HCT116 (cell line): ENCODE measurements around the gene SNRPD2. TPM values are rescaled to one million over a fixed set of nuclear protein-coding genes. Genes with fewer than 3 reads are reported as not detected.

ENCODE experiments used
- ATAC-seq: fragments of 200-7000 bp; cut with Tn5 transposase; 2 replicates; pipeline ENCODE4 v1.9.1; 2020; ENCODE audit warnings: mild to moderate bottlenecking, moderate library complexity
- BruUV-seq: library from RNA; stranded (reverse); fragments of 400-500 nt; replicated peaks from 2 replicates; lab custom pipeline; 2021; lab: Mats Ljungman, UMichigan
- CTCF ChIA-PET: fragments of 300-600 bp; sonication (Branson Sonifier 250); formaldehyde crosslinking; loops from one replicate; lab custom pipeline; 2021; ENCODE audit warnings: antibody characterized with exemption; lab: Charles Lee
- POLR2A ChIA-PET: fragments of 300-600, 350-600 bp; sonication (Branson Sonifier 250); formaldehyde crosslinking; loops from one replicate; lab custom pipeline; 2021; ENCODE audit warnings: antibody characterized with exemption; lab: Charles Lee
- RAD21 ChIA-PET, 2 experiments: fragments of 300-600 bp; sonication (Branson Sonifier 250); formaldehyde crosslinking; loops; one replicate each; lab custom pipeline; 2023; ENCODE audit warnings: low total read pairs in 2 of 2; ENCODE audit not compliant: uncharacterized antibody in 2 of 2, unreplicated experiment in 2 of 2, low non-redundant PET in 1 of 2; lab: Charles Lee
- DNase-seq: peaks from one replicate; pipeline ENCODE4 v3.0.0-alpha.2; 2010; ENCODE audit warnings: low read depth, low spot score
- H2AFZ ChIP-seq: fragments of 200-600 bp; shearing (Covaris generic), sonication (generic); 2 replicates; pipeline ENCODE4 v1.6.1; 2017; ENCODE audit warnings: low read depth, mixed run types, mixed read lengths, antibody characterized with exemption, low read length; ENCODE audit not compliant: poor library complexity, severe bottlenecking
- H3K27ac ChIP-seq: 2 replicates; pipeline ENCODE4 v1.5.1; 2012; ENCODE audit warnings: low read depth, low read length
- H3K27me3 ChIP-seq: fragments of 200-600 bp; sonication (generic); 2 replicates; pipeline ENCODE4 v1.6.1; 2016; ENCODE audit warnings: mixed run types, low read length, mixed read lengths; ENCODE audit not compliant: insufficient read depth
- H3K36me3 ChIP-seq, 2 experiments: fragments of 200-500 bp in 1 of 2; fragments of 200-600 bp in 1 of 2; sonication (Bioruptor generic) in 1 of 2; sonication (generic) in 1 of 2; 2 replicates each; pipeline versions ENCODE4 v1.5.1 to v1.6.1; 2014 to 2016; ENCODE audit warnings: low read length in 2 of 2, inconsistent platforms in 1 of 2, mixed read lengths in 1 of 2, mixed run types in 1 of 2; ENCODE audit not compliant: insufficient read depth in 2 of 2, control insufficient read depth in 1 of 2
- H3K4me1 ChIP-seq, 2 experiments: fragments of 200-600 bp in 1 of 2; sonication (generic) in 1 of 2; 2 replicates each; pipeline versions ENCODE4 v1.5.1 to v1.6.1; 2012 to 2017; ENCODE audit warnings: low read length in 2 of 2, inconsistent platforms in 1 of 2, mild to moderate bottlenecking in 1 of 2, mixed read lengths in 1 of 2, mixed run types in 1 of 2, moderate library complexity in 1 of 2; ENCODE audit not compliant: insufficient read depth in 2 of 2, control insufficient read depth in 1 of 2
- H3K4me2 ChIP-seq: fragments of 200-600 bp; sonication (generic); 2 replicates; pipeline ENCODE4 v1.6.1; 2017; ENCODE audit warnings: mixed run types, low read length, mixed read lengths
- H3K4me3 ChIP-seq, 2 experiments: fragments of 200-600 bp in 1 of 2; sonication (generic) in 1 of 2; replicated peaks in 1 of 2; 2 replicates each; pipeline ENCODE4 v1.5.1; 2011 to 2016; ENCODE audit warnings: low read length in 2 of 2, control low read depth in 1 of 2, low read depth in 1 of 2, mild to moderate bottlenecking in 1 of 2, mixed read lengths in 1 of 2, mixed run types in 1 of 2
- H3K79me2 ChIP-seq: fragments of 200-600 bp; sonication (generic); 2 replicates; pipeline ENCODE4 v1.6.1; 2017; ENCODE audit warnings: mild to moderate bottlenecking, mixed run types, low read length, moderate library complexity, mixed read lengths; ENCODE audit not compliant: insufficient read depth
- H3K9ac ChIP-seq: fragments of 200-600 bp; sonication (generic); 2 replicates; pipeline ENCODE4 v1.6.1; 2016; ENCODE audit warnings: low read length, mixed read lengths
- H3K9me2 ChIP-seq: fragments of 200-600 bp; sonication (generic), shearing (Covaris generic); 2 replicates; pipeline ENCODE4 v1.6.1; 2017; ENCODE audit warnings: mixed run types, mild to moderate bottlenecking, moderate library complexity; ENCODE audit not compliant: insufficient read depth
- H3K9me3 ChIP-seq, 2 experiments: fragments of 200-500 bp in 1 of 2; fragments of 200-600 bp in 1 of 2; sonication (Bioruptor generic) in 1 of 2; sonication (generic) in 1 of 2; 2 replicates each; pipeline ENCODE4 v1.6.1; 2014 to 2017; ENCODE audit warnings: low read length in 2 of 2, mixed read lengths in 2 of 2, inconsistent platforms in 1 of 2, low read depth in 1 of 2, mild to moderate bottlenecking in 1 of 2, mixed run types in 1 of 2, moderate library complexity in 1 of 2; ENCODE audit not compliant: control insufficient read depth in 1 of 2, insufficient read depth in 1 of 2
- H4K20me1 ChIP-seq: fragments of 200-600 bp; sonication (generic), shearing (Covaris generic); 2 replicates; pipeline ENCODE4 v1.6.1; 2017; ENCODE audit warnings: mixed run types, mild to moderate bottlenecking, moderate library complexity; ENCODE audit not compliant: insufficient read depth
- CTCF ChIP-seq, 3 experiments: fragments of 200-600 bp in 1 of 3; sonication (generic) in 1 of 3; IDR thresholded peaks in 2 of 3; conservative IDR thresholded peaks in 1 of 3; 2 replicates each; pipeline ENCODE4 v1.5.1; 2012 to 2017; ENCODE audit warnings: low read depth in 2 of 3, low read length in 2 of 3, antibody characterized with exemption in 1 of 3, borderline replicate concordance in 1 of 3, control low read depth in 1 of 3, mild to moderate bottlenecking in 1 of 3, mixed read lengths in 1 of 3, mixed run types in 1 of 3, moderate library complexity in 1 of 3; ENCODE audit not compliant: insufficient read depth in 1 of 3
- EGR1 ChIP-seq: IDR thresholded peaks from 2 replicates; pipeline ENCODE4 v1.6.1; 2012; ENCODE audit warnings: low read depth
- ELF1 ChIP-seq: IDR thresholded peaks from 2 replicates; pipeline ENCODE4 v1.6.1; 2012; ENCODE audit warnings: low read depth, borderline replicate concordance
- EZH2 ChIP-seq: fragments of 200-600 bp; sonication (generic); IDR thresholded peaks from 2 replicates; pipeline ENCODE4 v1.6.1; 2017; ENCODE audit warnings: antibody characterized with exemption, mixed run types
- EZH2phosphoT487 ChIP-seq: fragments of 200-600 bp; IDR thresholded peaks from 2 replicates; pipeline ENCODE4 v1.6.1; 2018; ENCODE audit warnings: antibody characterized with exemption, borderline replicate concordance
- FOSL1 ChIP-seq: IDR thresholded peaks from 2 replicates; pipeline ENCODE4 v1.6.1; 2012; ENCODE audit warnings: low read depth
- JUND ChIP-seq: IDR thresholded peaks from 2 replicates; pipeline ENCODE4 v1.6.1; 2012
- MAX ChIP-seq: IDR thresholded peaks from 2 replicates; pipeline ENCODE4 v1.6.1; 2012
- SRF ChIP-seq: IDR thresholded peaks from 2 replicates; pipeline ENCODE4 v1.6.1; 2012; ENCODE audit warnings: low read depth
- TCF7L2 ChIP-seq: IDR thresholded peaks from 2 replicates; pipeline ENCODE4 v1.7.0; 2011; ENCODE audit warnings: borderline replicate concordance, inconsistent platforms; ENCODE audit not compliant: insufficient read depth, insufficient read length; ENCODE audit errors: extremely low read depth
- YY1 ChIP-seq: IDR thresholded peaks from 2 replicates; pipeline ENCODE4 v1.6.1; 2011; ENCODE audit warnings: low read length, low read depth, moderate library complexity, mild to moderate bottlenecking; ENCODE audit not compliant: insufficient replicate concordance; ENCODE audit errors: extremely low read depth
- ZBTB33 ChIP-seq: IDR thresholded peaks from 2 replicates; pipeline ENCODE4 v1.6.1; 2011; ENCODE audit warnings: mild to moderate bottlenecking, low read length, moderate library complexity; ENCODE audit not compliant: insufficient replicate concordance; ENCODE audit errors: extremely low read depth
- ZFX ChIP-seq: fragments of 450-650 bp; IDR thresholded peaks from 2 replicates; pipeline ENCODE4 v1.6.1; 2017
- intact Hi-C: fragments of 100-400 bp; cut with micrococcal nuclease; formaldehyde crosslinking; loops from 2 replicates; pipeline ENCODE4 v1.10.0; 2022
- total RNA-seq: library from RNA; stranded (reverse); gene quantifications from one replicate; pipeline ENCODE4 v1.2.1, GENCODE V29; 2021; ENCODE audit not compliant: unreplicated experiment

SNRPD2 gene
- total RNA-seq, 1 experiment from 2014 or later: 927 TPM

GRCh38 chr19:45701676-45702075, 9.9 kb upstream of the SNRPD2 start:
- ChIA-PET POLR2A (no interaction called here), RAD21 (no interaction called here), CTCF (no interaction called here)
- Histone ChIP-seq H3K79me2 (no peaks in the 10 kb centered on the region), H3K27me3 (no peaks in the 10 kb centered on the region), H3K4me3 (no peak overlapping the region), H3K4me1 (peaks cover 0 to 10% of the 10 kb centered on the region in 2 experiments; a peak in 2 of 4 replicates), H3K36me3 (peaks cover 0 to 3% of the 10 kb centered on the region in 2 experiments; a peak in 2 of 4 replicates), H4K20me1 (no peaks in the 10 kb centered on the region), H3K4me2 (no peak overlapping the region), H3K27ac (no peak overlapping the region), H3K9ac (no peak overlapping the region), H3K9me3 (no peaks in the 10 kb centered on the region), H2AFZ (no peak overlapping the region), H3K9me2 (no peaks in the 10 kb centered on the region)
- no peak for DNase-seq
- ATAC-seq: no peak
- TF ChIP-seq ZFX: no peak
- no peak for TF ChIP-seq MAX
- no peak for TF ChIP-seq ZBTB33
- TF ChIP-seq YY1: no peak
- no peak for TF ChIP-seq EZH2phosphoT487
- TF ChIP-seq EZH2: no peak
- no peak for TF ChIP-seq JUND
- TF ChIP-seq SRF: no peak
- no peak for TF ChIP-seq FOSL1
- no peak for TF ChIP-seq EGR1
- TF ChIP-seq ELF1: no peak
- no peak for TF ChIP-seq CTCF (IDR thresholded peaks at IDR 0.05 in 2 of 3, conservative IDR thresholded peaks at IDR 0.05 in 1 of 3; ENCODE audit: borderline replicate concordance in 1 of 3, insufficient read depth in 1 of 3, low read depth in 2 of 3, low read length in 2 of 3)
- no peak for TF ChIP-seq TCF7L2
- intact Hi-C loops: no loop called here
- BruUV-seq: no TSS peak
